WERI-Rb-1 (cell line): ENCODE measurements around the gene PPM1N.

Experiments used
- DNase-seq: peaks from one replicate; pipeline ENCODE4 v3.0.0-alpha.2; 2020
- H3K27ac ChIP-seq: fragments of 250-450 bp; sonication (Bioruptor Pico); 2 replicates; pipeline ENCODE4 v1.5.1; 2020; ENCODE audit warnings: mild to moderate bottlenecking, moderate library complexity
- H3K27me3 ChIP-seq: fragments of 250-450 bp; sonication (Bioruptor Pico); 2 replicates; pipeline ENCODE4 v1.5.1; 2021; ENCODE audit warnings: mild to moderate bottlenecking, low read depth, moderate library complexity; ENCODE audit not compliant: insufficient read depth, severe bottlenecking
- H3K36me3 ChIP-seq: fragments of 250-450 bp; sonication (Bioruptor Pico); 2 replicates; pipeline ENCODE4 v1.5.1; 2020; ENCODE audit warnings: mild to moderate bottlenecking, moderate library complexity
- H3K4me3 ChIP-seq: 2 replicates; pipeline ENCODE4 v1.5.1; 2011; ENCODE audit warnings: low read depth, mild to moderate bottlenecking, control low read depth, low read length
- H3K9me3 ChIP-seq: fragments of 250-450 bp; sonication (Bioruptor Pico); 2 replicates; pipeline ENCODE4 v1.5.1; 2021; ENCODE audit warnings: mild to moderate bottlenecking, moderate library complexity; ENCODE audit not compliant: severe bottlenecking
- TF ChIP-seq, protein P1 (sequence below): IDR thresholded peaks from 2 replicates; pipeline ENCODE4 v1.5.1; 2011; ENCODE audit warnings: low read depth, mild to moderate bottlenecking, control low read depth, inconsistent platforms, low read length

PPM1N gene

GRCh38 chr19:45511074-45511473 is 12.8 kb downstream of the PPM1N start:
- DNase-seq: no peak
- TF ChIP-seq, protein P1, sequence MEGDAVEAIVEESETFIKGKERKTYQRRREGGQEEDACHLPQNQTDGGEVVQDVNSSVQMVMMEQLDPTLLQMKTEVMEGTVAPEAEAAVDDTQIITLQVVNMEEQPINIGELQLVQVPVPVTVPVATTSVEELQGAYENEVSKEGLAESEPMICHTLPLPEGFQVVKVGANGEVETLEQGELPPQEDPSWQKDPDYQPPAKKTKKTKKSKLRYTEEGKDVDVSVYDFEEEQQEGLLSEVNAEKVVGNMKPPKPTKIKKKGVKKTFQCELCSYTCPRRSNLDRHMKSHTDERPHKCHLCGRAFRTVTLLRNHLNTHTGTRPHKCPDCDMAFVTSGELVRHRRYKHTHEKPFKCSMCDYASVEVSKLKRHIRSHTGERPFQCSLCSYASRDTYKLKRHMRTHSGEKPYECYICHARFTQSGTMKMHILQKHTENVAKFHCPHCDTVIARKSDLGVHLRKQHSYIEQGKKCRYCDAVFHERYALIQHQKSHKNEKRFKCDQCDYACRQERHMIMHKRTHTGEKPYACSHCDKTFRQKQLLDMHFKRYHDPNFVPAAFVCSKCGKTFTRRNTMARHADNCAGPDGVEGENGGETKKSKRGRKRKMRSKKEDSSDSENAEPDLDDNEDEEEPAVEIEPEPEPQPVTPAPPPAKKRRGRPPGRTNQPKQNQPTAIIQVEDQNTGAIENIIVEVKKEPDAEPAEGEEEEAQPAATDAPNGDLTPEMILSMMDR: no peak
- no peaks in the 10 kb centered on the region for H3K27me3 ChIP-seq
- H3K9me3 ChIP-seq: no peaks in the 10 kb centered on the region
- H3K4me3 ChIP-seq: no peak overlapping the region
- H3K27ac ChIP-seq: no peak overlapping the region
- peaks cover 2% of the 10 kb centered on the region for H3K36me3 ChIP-seq

DNA sequence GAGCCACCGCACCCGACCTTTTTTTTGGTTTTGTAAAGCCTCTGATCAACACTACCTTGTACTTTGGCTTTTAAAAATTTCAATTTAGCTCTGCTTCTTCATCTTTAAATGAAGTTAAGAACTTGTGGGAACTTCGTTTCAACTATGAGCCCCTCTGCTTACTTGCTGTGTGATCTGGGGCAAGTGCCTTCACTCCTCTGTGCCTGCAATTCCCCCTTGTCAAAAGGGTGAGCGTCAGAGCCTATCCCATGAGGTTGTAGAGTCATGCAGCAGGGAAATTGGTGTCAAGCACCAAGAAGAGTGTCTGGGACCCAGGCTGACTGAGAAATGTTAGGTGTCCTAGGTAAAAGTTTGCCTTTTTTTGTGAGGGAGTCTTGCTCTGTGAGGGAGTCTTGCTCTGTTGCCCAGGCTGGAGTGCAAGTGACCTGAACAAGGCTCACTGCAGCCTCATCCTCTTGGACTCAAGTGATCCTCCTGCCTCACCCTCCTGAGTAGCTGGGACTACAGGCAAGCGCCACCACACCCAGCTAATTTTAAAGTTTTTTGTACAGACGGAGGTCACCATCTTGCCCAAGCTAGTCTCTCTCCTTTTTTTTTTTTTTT is 14.7 kb downstream of the PPM1N start:
- no peaks in the 10 kb centered on the region for H3K27me3 ChIP-seq
- H3K27ac ChIP-seq: no peak overlapping the region
- DNase-seq: no peak
- H3K36me3 ChIP-seq: peaks cover 4% of the 10 kb centered on the region
- no peaks in the 10 kb centered on the region for H3K9me3 ChIP-seq
- H3K4me3 ChIP-seq: no peak overlapping the region
- TF ChIP-seq, protein P1: no peak

DNA sequence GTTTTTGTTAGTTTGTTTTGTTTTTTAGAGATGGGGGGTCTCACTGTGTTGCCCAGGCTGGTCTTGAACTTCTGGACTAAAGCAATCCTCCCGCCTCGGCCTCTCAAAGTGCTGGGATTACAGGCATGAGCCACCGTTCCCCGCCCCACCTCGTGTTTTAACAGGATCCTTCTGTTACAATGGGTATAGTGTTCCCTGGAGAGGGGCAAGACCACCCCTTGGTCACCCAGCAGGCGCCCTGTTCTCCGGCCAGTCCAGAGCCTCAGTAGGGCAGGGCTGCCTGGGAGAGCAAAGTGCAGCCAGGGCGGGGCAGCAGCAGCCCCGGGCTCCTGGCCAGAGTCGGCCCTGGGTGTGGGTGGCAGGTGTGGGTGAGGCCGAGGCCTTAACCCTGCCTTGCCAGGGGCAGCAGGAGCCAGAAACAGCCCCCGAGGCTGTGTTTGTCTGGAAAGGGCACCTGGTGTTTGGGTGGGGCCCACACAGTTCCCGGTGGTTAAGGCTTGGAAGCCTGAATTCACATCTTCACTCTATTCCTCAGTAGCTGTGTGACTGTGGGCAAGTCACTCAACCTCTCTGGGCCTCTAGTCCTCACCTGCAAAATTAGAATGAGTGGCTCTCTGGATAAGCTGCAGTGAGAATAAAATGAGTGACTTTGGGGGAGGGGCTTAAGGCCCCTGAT is 16.3 kb downstream of the PPM1N start:
- peaks cover 16% of the 10 kb centered on the region for H3K36me3 ChIP-seq
- H3K27me3 ChIP-seq: no peaks in the 10 kb centered on the region
- H3K9me3 ChIP-seq: no peaks in the 10 kb centered on the region
- no peak overlapping the region for H3K4me3 ChIP-seq
- DNase-seq: no peak
- TF ChIP-seq, protein P1: no peak
- no peak overlapping the region for H3K27ac ChIP-seq

GRCh38 chr19:45515081-45515624 is 16.9 kb downstream of the PPM1N start:
- Histone ChIP-seq H3K27ac (no peak overlapping the region), H3K36me3 (peaks cover 20% of the 10 kb centered on the region), H3K27me3 (no peaks in the 10 kb centered on the region), H3K9me3 (no peaks in the 10 kb centered on the region), H3K4me3 (no peak overlapping the region)
- TF ChIP-seq, protein P1: no peak
- no peak for DNase-seq

- Histone ChIP-seq H3K9me3 (no peaks in the 10 kb centered on the region), H3K27me3 (no peaks in the 10 kb centered on the region), H3K27ac (no peak overlapping the region), H3K36me3 (peaks cover 27% of the 10 kb centered on the region), H3K4me3 (no peak overlapping the region)
- TF ChIP-seq, protein P1: no peak
- no peak for DNase-seq
These were observed 17.7 kb downstream of the PPM1N start for GRCh38 chr19:45515807-45516401.
